GM21390 (cell line): ENCODE results near the gene VWA5A.
"Not testable (repeated sequence)": the region's sequence is repeated elsewhere in the genome, so short reads cannot be mapped to it uniquely, and the experiment has no call there.

Experiments used
- ATAC-seq: cut with Tn5 transposase; IDR thresholded peaks from one replicate; pipeline ENCODE4 v1.9.1; 2021; ENCODE audit not compliant: unreplicated experiment

VWA5A gene

DNA sequence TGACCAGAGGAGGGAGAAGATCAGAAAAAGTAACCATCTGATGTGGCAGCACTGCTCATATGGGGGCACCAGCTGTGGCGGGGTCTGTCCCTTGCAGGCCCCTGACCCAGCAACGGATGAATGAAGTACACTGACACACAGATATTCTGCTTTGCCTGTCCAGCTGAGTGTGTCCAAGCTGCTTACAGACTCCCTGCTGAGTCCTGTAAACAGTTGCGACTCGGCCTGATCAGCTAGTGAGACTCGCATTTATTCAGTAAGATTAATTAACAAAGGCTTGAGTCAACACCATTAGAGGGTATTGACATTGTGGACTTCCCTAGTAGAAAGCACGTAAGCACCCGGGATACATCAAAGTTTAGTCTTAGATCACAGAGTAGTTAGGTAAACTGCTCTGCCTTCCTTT lies 52.6 kb downstream of the VWA5A start:
- ATAC-seq: no peak

DNA sequence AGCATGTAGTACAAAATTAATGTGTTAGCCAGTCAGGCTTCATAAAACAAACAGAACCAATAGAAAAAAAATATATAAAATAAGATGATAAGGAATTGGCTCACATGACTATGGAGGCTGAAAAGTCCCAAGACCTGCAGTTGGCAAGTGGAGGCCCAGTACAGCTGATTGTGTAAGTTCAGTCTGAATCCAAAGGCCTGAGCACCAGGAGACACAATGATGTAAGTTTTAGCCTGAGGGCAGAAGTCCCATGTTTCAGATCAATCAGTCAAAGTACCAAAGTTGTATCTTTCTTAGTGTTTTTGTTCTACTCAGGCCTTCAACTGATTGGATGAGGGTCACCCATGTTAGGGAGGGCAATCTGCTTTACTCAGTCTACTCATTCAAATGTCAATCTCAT lies 53.5 kb downstream of the VWA5A start:
- no peak for ATAC-seq

DNA sequence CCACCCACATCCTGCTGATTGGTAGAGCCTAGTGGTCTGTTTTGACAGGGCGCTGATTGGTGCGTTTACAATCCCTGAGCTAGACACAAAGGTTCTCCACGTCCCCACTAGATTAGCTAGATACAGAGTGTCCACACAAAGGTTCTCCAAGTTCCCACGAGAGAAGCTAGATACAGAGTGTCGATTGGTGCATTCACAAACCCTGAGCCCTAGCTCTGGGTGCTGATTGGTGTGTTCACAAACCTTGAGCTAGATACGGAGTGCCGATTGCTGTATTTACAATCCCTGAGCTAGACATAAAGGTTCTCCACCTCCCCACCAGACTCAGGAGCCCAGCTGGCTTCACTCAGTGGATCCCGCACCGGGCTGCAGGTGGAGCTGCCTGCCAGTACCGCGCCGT lies 55.1 kb downstream of the VWA5A start:
- ATAC-seq: not testable (repeated sequence)

DNA sequence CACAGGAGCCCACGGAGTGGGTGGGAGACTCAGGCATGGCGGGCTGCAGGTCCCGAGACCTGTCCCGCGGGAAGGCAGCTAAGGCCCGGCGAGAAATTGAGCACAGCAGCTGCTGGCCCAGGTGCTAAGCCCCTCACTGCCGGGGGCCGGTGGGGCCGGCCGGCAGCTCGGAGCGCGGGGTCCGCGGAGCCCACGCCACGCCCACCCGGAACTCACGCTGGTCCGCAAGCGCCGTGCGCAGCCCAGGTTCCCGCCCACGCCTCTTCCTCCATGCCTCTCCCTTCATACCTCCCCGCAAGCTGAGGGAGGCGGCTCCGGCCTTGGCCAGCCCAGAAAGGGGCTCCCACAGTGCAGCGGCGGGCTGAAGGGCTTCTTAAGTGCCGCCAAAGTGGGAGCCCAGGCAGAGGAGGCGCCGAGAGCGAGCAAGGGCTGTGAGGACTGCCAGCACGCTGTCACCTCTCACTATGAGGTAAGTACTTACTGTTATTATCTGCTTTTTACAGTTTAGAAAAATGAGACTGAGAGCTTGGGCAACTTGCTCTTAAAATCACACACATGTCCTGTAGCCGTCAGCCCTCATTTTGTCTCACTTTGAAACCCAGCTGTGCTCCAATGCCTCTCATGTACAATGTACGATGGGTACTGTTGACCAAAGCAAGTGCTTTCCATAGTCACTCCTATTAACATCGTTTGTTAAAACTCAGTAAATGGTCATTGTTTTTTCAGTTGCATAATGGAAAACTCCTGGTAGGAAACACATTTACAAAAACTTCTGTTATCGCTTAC lies 55.7 kb downstream of the VWA5A start:
- ATAC-seq: no peak

DNA sequence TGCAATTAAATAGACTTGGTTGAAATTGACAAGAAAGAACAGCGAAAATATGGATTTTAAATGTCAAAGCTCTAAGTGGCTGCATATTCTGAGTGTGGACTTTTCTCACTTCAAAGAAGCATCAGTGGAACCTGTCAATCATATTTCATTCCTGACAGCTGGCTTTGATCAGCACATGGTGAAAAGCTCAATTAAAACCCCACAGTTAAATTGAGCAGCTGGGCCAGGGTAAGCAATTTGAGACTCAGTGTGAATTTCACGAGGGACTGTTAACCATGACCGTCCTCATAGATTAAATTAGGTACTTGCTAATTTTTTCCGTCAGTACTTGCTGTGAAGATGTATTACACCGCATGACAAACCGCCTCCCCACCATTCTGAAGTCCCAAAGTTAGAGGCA lies 56.9 kb downstream of the VWA5A start:
- no peak for ATAC-seq

DNA sequence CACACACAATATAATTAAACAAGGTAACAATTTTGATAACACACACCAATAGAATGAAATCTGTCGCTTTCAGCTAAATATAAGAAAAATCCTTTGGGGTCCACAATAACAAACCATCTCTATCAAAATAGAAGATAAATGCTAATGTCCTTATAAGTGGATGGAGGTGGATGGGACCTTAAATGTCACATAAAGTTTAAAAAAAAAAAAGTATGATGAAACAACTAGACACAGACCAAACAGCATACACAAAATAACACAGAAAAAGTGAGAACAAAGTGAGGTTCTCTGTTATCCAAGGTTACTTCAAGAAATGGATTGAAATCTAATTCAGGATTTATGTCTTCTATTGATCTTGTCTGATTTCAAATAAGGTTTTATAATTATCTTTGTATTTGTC lies 57.3 kb downstream of the VWA5A start:
- no peak for ATAC-seq

DNA sequence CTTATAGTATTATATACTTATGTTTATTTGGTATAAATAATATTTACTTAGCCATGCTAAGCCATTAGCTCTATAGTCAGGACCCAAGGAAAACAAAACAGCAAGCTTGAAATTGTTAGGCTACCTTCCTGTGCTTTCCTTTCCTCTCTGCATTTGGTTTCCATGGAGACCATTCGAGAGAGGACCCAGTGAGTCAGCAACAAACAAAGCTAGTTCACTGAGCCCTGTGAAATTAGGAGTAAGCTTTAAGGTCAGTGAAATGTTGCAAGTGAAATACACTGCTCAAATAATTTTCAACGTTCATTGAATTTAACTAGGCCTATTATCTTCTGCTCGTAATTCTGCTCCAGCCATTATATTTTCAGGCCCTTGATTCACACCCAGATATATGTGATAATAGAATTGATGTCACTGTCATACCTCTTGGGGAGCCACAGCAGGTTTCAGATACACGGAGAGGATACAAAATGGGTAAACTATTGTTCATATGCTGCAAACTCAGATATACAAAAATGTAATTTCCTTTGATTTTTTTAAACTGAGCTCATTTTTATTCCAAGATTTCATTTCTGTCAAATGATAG lies 58.8 kb downstream of the VWA5A start:
- ATAC-seq: no peak

DNA sequence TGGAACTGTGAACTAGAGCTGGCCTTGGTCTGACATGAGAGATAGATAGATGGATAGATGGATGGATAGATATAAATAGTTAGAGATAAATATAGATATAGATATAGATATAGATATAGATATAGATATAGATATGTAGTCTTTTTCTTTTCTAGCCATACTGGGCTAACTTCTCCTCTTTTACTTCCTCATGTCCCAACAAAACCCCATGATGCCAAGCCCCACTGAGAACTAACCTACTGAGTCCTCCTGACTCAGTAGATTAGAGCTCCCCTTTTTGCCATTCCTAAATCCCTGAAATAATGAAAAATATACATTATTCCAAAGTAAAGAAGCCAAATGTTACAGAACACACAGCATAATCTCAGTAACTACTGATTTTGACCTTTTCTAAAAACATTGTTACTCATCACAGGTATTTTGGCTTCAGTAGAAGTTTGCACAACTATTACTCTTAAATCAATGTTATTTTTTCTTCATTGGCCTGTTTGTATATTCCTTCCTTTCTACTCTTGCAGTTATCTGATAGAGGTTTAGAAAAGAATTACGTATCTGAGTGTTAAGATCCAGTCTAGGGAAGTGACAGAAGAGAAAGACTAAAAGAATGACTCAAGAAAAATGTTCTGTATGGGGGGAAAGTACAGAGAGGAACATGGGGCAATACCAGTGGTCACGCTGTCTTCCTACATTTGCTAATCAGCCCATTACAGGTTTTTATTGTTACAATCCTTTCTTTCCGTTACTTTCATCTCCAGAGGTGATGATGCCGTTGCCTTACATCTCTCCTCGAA lies 61.9 kb downstream of the VWA5A start:
- no peak for ATAC-seq

DNA sequence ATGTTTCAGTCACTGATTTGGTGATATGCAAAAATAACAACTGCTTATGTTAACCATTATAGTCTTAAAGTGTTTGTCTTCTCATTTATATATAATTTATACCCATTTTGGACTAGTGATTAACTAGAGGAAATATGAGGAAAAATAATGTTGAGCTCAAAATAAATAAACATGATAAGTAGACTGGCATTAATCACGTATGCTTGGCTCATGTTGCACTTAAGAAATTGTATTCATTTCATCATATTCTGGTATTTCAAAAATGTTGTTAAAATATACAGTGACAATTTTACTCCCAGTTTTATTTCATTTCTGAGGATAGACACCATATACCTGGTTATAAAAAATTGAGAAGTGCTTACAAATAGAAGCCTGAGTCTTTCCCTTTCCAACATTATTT lies 64.1 kb downstream of the VWA5A start:
- ATAC-seq: no peak

DNA sequence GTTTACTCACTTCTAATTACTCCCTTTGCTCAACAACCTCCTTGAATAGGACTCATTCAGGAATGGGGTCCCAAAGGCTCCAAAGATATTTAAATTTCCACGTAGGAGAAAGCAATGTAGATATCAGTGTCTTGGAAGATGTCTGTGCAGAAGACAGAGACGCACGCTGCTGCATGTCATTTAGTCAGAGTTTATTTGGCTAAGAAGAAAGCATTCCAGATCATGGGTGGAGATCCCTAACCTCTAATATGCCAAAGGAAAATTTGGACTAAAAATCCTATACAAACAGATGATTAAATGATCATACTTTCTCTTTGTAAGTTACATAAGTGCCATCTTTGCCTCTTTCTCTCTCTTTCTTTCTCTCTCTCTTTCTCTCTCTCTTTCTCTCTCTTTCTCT lies 67.8 kb downstream of the VWA5A start, which contains the start of gene OR10D3:
OR10D3 (plus strand) TSS at position 278 of the 400 bp plus-strand sequence. CDS start 1,925 bp downstream, outside the sequence.
- ATAC-seq: no peak

DNA sequence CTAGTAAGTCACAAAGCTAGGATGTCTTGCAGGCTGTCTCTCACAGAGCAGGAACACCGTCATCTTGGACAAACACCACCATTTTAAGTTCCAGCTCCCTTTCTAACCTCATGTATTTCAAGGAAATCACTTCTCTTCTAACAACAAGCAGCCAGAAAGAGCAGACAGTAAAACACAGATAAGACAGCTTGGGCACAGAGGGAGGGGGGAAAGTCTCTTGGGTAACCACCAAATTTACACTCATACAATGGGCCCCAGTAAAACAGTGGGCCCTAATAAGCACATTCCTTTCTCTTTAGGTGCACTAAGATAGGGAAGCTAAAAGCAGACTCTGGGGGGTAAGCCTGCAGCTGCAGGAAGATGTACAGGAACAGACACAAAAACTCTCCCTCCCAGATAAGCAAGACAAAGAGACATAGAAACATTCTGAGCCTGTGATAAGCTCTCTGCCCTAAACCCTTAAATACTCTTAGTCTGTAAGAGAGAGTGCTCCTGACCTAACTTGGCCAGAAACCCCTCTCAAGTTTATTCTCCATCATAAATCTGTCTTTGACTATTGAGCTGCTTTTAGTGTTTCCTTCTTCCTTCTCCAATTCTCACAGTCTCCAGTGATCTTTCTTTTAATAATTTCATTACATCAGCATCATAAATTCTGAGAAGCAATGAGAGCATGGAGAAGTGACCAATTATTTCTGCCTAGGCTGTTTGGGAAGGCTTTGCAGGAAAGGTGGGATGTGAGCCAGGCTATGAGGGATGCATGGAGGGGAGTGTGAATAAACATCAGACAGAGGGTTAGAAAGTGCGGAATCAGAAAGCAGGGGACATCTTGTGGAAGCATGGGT lies 75.3 kb downstream of the VWA5A start:
- ATAC-seq: no peak

DNA sequence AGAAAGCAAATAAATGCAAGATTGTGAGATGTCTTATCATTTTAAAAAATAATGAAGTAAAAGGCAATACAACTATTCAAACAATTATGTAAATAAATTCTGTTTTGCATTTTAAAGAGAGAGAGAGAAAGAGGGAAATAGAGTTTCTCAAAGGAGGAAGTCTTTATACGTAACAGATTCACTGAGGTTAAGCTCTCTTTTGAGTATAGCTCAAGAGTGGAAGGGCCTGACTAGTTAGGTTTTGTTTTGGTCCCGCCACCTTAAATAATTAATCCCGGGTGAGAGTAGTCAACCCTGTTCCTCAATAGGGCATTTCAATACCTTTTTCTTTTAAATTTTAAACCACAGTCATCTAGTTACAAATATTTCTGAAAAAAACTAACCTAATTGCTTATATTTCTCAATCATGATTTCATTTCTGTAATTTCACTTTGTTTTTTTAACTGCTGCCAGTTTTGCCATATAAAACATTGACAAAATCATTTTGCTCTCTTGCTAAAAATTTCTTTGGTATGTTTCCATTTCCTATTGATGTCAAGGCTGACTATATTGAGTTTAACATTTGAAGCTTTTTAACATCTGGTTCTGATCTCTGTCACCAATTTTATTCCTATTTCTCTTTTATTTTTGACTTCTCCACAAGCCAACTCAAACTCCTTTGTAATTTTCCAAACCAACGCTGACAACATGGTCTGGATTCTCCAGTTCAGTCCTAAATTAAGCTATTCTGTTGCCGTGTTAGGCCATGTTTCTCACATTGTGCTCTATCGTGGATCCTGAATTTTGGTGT lies 78.2 kb downstream of the VWA5A start:
- ATAC-seq: peak; percentile 49

DNA sequence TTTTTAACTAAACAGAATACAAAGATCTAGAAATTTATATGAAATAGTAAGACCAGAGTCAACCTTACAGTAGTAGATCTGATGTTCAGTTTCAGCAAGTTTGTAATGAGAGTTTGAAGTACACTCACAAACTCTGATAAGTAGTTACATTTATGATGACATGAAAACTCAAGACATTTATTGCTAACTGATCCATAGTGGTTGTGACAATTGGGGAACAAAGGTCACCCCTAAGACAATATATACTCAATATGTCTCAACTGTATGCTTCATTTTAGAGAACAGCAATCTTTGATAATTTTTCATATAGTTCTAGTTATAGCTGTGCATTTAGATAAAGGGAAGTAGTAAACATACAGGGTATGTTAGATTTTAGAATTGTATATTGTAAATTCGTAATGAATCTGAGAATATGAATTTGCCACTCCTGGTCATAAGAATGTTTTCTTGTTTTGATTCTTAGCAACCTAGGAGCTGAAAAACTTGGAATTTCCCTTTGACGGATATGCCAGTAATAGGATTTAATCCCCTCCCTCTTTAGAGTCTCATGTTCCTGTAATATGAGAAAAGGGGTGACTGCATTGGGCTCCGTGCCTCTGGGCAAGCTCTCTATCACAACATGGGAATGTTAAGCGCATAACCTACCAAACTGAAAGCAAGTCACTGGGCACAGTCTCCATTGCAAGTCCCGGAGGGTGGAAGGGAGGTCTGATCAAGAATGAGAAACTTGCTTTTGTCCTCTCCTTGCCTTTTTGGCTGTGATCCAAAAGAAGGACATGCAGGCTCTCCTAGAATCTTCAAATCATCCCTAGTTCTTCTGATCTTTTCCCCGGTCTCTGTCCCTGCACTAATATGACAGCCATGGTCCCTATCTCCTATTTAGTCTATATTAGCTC lies 79.3 kb downstream of the VWA5A start:
- ATAC-seq: peak; percentile 7

DNA sequence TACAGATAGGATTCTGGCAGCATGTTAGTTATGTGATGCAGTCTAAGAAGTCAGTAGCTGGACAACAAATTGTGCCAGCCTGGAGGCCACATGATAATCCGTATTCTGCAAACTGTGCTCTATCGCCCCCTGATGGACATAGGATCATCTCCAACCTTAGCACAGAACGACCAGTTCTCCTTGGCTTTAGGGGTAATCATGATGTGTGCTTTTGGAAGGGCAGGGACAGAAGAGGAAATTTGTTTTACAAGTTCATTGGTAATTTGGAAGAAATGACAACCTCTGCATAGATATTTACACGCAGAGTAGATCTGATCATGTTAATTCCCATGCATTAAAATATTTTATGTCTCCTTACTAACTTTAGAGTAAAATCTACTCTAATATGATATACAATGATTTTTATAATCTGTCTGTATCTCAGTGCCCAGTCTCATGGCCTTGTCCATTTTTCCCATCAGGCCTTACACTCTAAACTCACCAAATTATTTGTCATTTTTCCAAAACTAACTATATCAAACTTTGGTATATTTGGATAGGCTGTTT lies 80.0 kb downstream of the VWA5A start:
- peak; percentile 82 for ATAC-seq
